ENCODE data around the gene GSTM4.

GSTM4 gene

DNA sequence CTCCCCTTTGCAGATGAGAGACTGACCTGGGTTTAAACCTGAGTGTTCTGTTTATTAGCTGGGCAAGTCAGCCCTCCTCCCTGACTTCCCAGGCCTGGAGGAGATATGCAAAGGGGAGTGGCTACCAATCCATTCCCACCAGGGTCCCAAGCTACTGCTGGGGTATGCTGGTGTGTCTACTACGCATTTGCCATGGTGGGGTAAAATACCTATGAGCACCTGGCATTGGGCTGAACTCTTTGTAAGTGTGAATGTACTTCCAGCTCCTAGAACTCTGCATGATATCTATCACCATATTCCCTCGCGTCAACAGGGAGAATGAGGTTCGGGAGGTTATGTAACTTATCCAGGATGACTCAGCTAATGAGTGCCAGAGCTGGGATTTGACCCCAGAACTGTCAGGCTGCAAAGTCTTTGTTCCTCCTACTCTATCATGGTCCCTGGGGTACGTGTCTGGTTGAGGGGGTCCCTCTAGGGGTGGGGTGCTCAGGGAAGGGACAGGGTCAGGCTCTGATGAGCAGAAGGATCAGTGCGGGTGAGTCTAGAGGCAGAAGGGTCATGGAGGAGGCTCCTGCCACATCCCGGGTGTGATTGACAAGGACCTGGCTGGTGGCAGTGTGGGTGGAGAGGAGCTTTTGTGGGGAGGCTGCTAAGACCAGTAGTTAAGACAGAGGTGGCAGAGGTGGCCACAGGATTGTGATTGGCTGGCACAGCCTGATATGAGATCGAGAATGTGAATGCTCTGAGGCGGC, 19.5 kb upstream of the GSTM4 start:
- no peak overlapping the region for H2AFZ ChIP-seq (ENCODE audit: low read length)
- H3K4me3 ChIP-seq (ENCODE audit: low read depth, low read length, poor library complexity, severe bottlenecking) = no peak overlapping the region
- no peaks in the 10 kb centered on the region for H3K9me2 ChIP-seq (ENCODE audit: low read depth, low read length)
- no peak overlapping the region for H3K9ac ChIP-seq (ENCODE audit: low read length)
- H3K36me3 ChIP-seq (ENCODE audit: insufficient read depth, low read length) = peaks cover 11% of the 10 kb centered on the region; the same call in 1 of the 2 replicates
- TF ChIP-seq CTCF (IDR thresholded peaks at IDR 0.05; ENCODE audit: low read length) (no peak), EZH2 (IDR thresholded peaks at IDR 0.05; ENCODE audit: borderline replicate concordance, low read length) (no peak)
- no peaks in the 10 kb centered on the region for H3K9me3 ChIP-seq (ENCODE audit: low read length)
- no peaks in the 10 kb centered on the region for H3F3A ChIP-seq (ENCODE audit: insufficient read depth, low read length)
- no peaks in the 10 kb centered on the region for H3K4me1 ChIP-seq (ENCODE audit: insufficient read depth, low read length, severe bottlenecking)
- H3K4me2 ChIP-seq (ENCODE audit: low read length) = no peak overlapping the region
- no peak overlapping the region for H3K27ac ChIP-seq (ENCODE audit: low read depth, low read length, poor library complexity, severe bottlenecking)
- H4K20me1 ChIP-seq (ENCODE audit: insufficient read depth, low read length) = no peaks in the 10 kb centered on the region
- no peaks in the 10 kb centered on the region for H3K79me2 ChIP-seq (ENCODE audit: insufficient read depth, low read length)
- H3K27me3 ChIP-seq (ENCODE audit: insufficient read depth, low read length) = no peaks in the 10 kb centered on the region

- H3K27ac ChIP-seq (ENCODE audit: low read depth, low read length, poor library complexity, severe bottlenecking) = no peak overlapping the region
- H3K4me1 ChIP-seq (ENCODE audit: insufficient read depth, low read length, severe bottlenecking) = no peaks in the 10 kb centered on the region
- no peak overlapping the region for H3K9ac ChIP-seq (ENCODE audit: low read length)
- H3K9me2 ChIP-seq (ENCODE audit: low read depth, low read length) = no peaks in the 10 kb centered on the region
- no peak for TF ChIP-seq EZH2 (IDR thresholded peaks at IDR 0.05; ENCODE audit: borderline replicate concordance, low read length)
- no peak for TF ChIP-seq CTCF (IDR thresholded peaks at IDR 0.05; ENCODE audit: low read length)
- no peaks in the 10 kb centered on the region for H3K9me3 ChIP-seq (ENCODE audit: low read length)
- peaks cover 1% of the 10 kb centered on the region; the same call in 1 of the 2 replicates for H3K36me3 ChIP-seq (ENCODE audit: insufficient read depth, low read length)
- H3K4me3 ChIP-seq (ENCODE audit: low read depth, low read length, poor library complexity, severe bottlenecking) = no peak overlapping the region
- no peaks in the 10 kb centered on the region for H3K79me2 ChIP-seq (ENCODE audit: insufficient read depth, low read length)
- H3K27me3 ChIP-seq (ENCODE audit: insufficient read depth, low read length) = no peaks in the 10 kb centered on the region
- H4K20me1 ChIP-seq (ENCODE audit: insufficient read depth, low read length) = no peaks in the 10 kb centered on the region
- no peak overlapping the region for H2AFZ ChIP-seq (ENCODE audit: low read length)
- H3K4me2 ChIP-seq (ENCODE audit: low read length) = no peak overlapping the region
- no peaks in the 10 kb centered on the region for H3F3A ChIP-seq (ENCODE audit: insufficient read depth, low read length)
Observed at GRCh38 chr1:109637446-109637845, 18.5 kb upstream of the GSTM4 start.

- no peak overlapping the region for H3K4me2 ChIP-seq (ENCODE audit: low read length)
- no peaks in the 10 kb centered on the region for H3K4me1 ChIP-seq (ENCODE audit: insufficient read depth, low read length, severe bottlenecking)
- H3K4me3 ChIP-seq (ENCODE audit: low read depth, low read length, poor library complexity, severe bottlenecking) = no peak overlapping the region
- H4K20me1 ChIP-seq (ENCODE audit: insufficient read depth, low read length) = no peaks in the 10 kb centered on the region
- no peak for TF ChIP-seq EZH2 (IDR thresholded peaks at IDR 0.05; ENCODE audit: borderline replicate concordance, low read length)
- no peak for TF ChIP-seq CTCF (IDR thresholded peaks at IDR 0.05; ENCODE audit: low read length)
- no peaks in the 10 kb centered on the region for H3K36me3 ChIP-seq (ENCODE audit: insufficient read depth, low read length)
- no peaks in the 10 kb centered on the region for H3K9me2 ChIP-seq (ENCODE audit: low read depth, low read length)
- no peaks in the 10 kb centered on the region for H3K79me2 ChIP-seq (ENCODE audit: insufficient read depth, low read length)
- no peaks in the 10 kb centered on the region for H3F3A ChIP-seq (ENCODE audit: insufficient read depth, low read length)
- no peak overlapping the region for H2AFZ ChIP-seq (ENCODE audit: low read length)
- no peak overlapping the region for H3K9ac ChIP-seq (ENCODE audit: low read length)
- H3K27me3 ChIP-seq (ENCODE audit: insufficient read depth, low read length) = no peaks in the 10 kb centered on the region
- no peaks in the 10 kb centered on the region for H3K9me3 ChIP-seq (ENCODE audit: low read length)
- H3K27ac ChIP-seq (ENCODE audit: low read depth, low read length, poor library complexity, severe bottlenecking) = no peak overlapping the region
Observed at GRCh38 chr1:109639063-109639840, 16.6 kb upstream of the GSTM4 start.
